Measurements from ENCODE around the gene C17orf75.
A peak's percentile ranks its signal among the peaks of the same experiment; 100 is the strongest.
"Not testable (repeated sequence)": the region's sequence is repeated elsewhere in the genome, so short reads cannot be mapped to it uniquely, and the experiment has no call there.

The C17orf75 gene

DNA sequence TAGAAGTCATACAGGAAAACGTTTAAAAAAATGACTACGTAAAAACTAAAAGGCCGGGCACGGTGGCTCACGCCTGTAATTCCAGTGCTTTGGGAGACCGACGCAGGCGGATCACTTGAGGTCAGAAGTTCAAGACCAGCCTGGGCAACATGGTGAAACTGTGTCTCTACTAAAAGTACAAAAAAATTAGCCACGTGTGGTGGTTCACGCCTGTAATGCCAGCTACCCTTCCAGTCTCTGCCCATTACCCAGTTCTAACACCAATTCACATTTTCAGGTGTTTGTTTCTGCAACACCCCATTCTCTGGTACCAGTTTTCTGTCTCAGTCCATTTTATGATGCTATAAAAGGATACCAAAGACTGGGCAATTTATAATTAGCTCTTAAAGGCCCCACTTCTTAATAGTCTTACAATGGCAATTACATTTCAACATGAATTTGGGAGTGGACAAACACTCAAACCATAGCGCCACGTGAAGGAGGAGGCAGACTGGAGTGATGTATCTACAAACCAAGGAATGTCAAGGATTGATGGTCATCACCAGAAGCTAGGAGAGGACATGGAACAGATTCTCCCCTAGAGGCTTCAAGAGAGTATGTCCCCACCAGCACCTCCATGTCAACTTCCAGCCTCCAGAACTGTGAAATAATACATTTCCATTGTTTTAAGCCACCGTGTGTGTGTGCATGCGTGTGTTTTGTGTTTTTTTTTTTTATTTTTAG lies 791 bp upstream of the C17orf75 start:
- no peak for DNase-seq (ENCODE audit: low read depth)

DNA sequence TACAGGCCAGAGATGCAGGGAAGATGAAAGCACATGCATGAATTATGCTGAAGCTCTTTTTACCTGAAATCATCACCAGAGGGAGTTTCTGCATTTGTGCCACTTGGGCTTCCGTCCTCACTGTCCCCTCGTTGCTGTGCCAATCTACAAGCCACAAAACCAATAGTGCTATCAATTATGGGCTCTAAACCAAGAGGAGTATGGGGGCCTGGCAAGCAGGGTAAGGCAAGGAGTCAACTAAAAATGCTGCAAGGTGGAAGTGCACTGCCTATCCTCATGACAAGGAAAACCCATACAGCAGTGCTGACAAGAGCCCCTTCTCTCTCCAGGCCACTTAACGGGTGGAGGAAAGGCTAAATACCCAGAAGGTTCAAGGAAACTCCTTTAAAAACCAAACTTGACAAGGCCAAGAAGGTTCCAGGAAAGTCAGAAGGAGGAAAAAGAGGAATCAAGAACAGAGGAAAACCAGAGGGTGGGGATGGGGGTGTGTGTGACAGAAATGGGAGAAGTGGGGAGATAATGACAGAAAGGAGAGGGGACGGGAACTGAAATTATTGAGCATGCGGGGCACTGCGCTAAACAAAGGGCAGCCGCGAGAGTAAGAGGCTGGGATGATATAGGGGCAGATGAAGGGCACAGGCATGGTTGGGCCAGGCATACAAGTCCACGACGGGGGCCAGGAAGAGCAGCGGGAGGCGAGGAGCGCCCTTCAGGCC lies 674 bp downstream of the C17orf75 start:
- peak; percentile 23 for DNase-seq (ENCODE audit: low read depth)

DNA sequence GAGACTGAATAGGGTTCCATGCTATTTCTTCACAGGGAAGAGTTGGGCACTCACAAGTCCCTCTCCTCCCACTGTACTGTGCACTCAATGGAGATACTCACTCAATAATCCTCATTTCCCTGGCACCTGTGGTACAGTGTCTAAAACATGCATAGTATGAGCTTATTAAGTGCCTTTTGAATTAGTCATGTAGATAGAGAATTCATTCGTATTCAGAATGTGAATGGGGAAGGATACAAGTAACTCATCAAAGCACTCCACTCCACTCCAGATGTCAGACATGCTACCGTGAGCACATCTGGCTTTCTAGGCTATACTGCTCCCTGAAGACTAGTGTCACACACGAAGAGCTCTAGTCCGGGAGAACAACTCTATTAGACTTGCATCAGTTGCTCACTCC lies 6.3 kb downstream of the C17orf75 start:
- no peak for DNase-seq (ENCODE audit: low read depth)

DNA sequence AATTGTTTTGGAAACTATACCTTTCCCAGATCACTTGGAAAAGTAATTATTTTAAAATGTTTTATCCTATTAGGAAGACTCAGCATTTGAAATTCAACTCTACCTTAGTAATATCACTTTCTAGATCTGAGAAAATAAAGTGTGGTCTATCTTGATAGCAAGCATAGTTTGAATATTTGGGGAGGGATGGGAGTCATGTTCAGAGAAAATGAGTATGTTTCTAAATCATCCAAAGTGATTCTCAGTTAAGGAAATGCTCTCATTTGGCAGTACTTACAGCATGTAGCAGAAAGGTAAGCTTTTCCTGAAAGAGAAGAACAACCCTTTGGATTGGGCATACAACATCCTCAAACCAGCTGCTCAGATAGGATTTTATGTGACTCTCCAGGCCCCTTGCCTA lies 6.9 kb downstream of the C17orf75 start:
- no peak for DNase-seq (ENCODE audit: low read depth)

DNA sequence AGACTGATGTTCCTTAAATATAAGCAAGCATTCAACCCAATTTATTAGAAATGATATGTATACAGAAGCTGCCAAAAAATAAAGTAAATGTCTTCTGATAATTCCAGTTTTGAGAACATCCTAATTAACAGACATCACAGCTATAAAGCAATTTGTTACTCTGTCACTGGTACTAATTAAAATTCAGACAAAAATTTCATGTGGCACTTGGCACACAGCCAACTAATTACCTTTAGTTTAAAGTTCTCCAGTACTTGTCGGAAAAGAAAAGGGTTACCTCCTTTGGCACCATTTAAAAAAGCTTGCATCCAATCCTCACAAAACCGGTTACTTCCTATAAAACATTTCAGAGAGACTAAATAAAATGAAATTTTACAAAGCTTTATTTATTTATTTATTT lies 8.8 kb downstream of the C17orf75 start:
- DNase-seq (ENCODE audit: low read depth): no peak

DNA sequence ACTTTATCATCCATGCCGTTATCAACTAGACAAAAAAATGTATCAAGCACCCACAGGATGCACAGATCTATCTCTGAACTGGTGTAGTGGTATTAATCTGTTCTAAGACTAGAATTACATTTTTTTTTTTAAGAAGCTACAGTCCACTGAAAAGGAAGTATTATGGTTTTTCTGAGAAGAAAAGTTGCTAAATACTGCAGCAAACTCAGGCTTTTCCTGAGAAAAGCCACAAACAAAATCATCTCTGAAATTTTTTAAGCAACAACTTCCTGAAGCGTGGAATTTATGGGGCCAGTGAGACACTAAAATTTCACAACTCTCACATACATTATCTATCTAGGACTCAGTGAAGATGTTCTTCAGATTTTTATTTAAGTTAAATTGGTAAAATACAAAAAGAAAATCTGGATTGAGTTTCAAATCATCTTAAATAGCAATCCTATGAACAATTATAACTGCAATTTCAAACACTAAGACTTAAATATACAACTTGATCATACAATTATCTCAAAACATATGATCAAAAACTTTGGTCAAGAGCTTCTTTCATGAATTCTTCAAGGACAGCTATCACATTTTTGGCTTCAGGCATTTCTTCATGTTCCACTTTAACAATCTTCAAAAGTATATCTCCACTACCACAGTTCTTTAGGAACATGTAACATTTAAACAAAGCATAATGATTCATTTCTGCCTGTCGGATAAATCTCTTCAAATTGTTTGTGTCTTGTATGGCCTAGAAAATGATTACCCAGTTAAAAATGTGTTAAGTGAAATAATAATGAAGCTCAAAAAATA lies 10.5 kb downstream of the C17orf75 start:
- DNase-seq (ENCODE audit: low read depth): no peak

DNA sequence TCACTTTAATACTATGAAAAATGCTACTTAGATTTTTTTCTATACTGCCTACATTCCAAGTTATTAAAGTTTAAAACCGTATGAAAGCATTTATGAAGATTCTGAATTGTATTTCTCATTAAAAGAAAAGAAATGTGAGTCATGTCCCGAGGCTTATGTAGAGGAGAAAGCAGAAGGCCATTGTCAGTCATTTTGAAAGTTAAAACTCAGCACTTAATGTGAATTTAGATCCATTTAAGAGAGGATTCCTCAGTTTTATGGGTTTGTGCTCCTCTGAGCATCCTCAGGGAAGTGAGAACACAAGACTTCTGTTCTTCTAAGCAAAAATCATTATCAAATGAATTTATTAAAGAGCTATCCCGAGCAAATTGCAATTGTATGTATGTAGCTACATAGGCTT lies 11.8 kb downstream of the C17orf75 start:
- DNase-seq (ENCODE audit: low read depth): no peak

DNA sequence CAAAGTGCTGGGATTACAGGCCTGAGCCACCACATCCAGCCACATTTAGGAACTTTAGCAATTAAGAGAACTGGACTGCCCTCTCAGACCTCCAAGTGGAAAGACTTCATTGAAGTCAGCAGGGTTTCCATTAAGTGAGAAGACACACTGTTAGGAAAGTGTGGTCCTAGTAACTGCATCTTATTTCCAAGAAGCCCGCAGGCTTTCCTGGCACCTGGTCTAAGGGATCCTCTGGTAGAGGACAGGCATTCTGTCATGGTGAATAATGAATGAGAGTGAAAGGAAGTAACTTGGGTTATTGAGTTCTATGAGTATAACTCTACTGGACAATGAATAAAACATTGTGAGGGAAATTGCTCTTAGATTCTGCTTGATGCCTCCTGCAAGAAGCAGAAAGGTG lies 14.1 kb downstream of the C17orf75 start:
- no peak for DNase-seq (ENCODE audit: low read depth)

DNA sequence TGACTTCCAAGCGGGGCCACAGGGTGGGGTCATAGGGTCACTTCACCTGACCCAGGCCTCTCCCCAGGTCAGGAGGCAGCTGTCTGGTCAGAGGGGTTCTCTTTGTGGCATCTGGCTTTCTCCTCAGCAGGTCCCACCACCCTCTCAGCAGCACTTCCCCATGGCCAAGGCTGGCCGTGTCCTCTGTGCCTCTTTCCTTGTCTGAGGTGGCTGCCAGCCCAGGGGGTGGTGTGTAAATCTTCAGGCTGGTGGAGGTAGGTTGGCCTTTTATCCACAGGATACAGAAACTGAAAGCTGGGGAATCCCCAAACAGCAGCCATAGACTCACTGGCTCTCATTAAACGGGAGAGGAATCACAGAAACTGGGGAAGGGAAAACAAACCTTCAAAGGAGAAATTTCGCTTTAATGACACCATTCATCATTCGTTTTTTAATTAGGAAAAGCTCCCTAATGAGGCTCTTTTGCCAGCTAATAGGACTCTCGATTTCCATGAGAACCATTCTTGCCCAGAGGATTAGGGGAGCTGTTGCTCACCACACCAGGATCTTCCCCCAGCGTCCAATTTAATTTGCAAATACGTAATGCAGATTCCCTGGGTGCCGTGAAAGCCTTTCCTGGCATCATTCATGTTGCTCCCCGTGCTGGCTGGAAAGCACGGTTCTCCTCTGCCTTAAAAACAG lies 18.0 kb downstream of the C17orf75 start:
- DNase-seq (ENCODE audit: low read depth): no peak

DNA sequence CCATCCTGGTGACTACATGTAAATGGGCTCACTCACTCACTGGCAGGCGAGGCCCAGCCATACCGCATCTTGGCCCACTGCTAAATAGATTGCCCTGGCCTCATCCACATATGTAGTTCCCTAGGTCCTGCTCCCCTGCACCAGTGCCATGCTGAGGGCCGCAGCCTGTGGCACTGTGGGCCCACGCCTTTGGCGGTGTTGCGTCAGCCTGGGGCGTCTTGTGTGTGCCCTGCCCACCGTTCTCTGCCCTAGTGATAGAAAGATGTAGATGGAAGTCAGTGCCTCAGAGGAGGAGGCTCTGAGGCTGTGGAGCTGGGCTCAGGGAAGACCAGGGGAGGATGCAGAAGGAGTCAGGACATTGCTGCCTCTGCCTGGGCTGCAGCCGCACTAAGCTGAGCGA lies 18.9 kb downstream of the C17orf75 start:
- no peak for DNase-seq (ENCODE audit: low read depth)

DNA sequence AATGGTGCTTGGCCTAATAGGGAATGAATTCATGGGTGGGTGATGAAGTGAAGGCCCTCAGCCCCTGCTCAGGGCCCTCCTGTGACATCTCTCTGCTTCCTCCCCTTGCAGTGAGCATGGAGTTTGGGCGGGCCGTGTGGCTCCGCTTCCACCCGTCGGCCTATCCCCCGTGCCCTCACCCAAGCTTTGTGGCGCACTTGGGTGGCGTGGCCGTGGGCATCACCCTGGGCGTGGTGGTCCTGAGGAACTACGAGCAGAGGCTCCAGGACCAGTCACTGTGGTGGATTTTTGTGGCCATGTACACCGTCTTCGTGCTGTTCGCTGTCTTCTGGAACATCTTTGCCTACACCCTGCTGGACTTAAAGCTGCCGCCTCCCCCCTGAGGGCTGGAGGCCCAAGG lies 21.1 kb downstream of the C17orf75 start:
- DNase-seq (ENCODE audit: low read depth): no peak

DNA sequence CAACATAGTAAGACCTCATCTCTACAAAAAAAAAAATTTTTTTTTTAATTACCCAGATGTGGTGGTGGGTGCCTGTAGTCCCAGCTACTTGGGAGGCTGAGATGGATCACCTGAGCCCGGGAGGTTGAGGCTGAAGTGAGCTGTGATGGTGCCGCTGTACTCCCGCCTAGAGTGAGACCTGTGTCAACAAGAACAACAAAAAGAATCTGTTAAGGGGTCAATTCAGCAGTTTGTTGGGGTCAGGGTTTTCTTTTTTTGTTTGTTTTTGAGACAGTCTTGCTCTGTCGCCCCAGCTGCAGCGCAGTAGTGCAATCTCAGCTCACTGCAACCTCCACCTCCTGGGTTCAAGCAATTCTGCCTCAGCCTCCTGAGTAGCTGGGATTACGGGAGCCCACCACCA lies 21.9 kb downstream of the C17orf75 start:
- not testable (repeated sequence) for DNase-seq (ENCODE audit: low read depth)

DNA sequence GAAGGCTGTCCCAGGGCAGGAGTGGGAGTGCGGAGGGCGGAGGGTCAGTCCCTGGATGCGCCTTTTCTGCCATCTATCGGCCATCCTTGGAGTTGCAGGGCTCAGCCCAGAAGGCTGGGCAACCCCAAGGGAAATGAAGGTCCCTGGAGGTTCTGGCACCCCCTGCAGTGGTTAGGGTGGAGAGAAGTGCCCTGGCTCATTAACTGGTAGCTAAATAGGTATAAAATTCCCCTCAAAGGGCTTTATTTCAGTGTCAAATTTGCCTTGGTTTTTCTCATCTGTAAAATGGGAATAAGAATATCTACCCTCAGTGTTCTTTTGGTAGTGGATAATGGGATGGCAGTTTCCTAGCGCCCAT lies 22.4 kb downstream of the C17orf75 start:
- peak; percentile 63 for DNase-seq (ENCODE audit: low read depth)

DNA sequence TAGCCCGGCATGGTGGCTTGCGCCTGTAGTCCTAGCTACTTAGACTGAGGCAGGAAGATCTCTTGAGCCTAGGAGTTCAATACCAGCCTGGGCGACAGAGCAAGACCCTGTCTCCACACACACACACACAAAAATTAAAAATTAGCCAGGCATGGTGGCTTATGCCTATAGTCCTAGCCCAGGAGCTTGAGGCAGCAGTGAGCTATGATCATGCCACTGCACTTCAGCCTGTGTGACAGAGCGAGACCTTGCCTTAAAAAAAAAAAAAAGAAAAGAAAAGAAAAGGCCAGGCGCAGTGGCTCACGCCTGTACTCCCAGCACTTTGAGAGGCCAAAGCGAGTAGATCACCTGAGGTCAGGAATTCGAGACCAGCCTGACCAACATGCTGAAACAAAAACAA lies 23.9 kb downstream of the C17orf75 start:
- DNase-seq (ENCODE audit: low read depth): no peak

DNA sequence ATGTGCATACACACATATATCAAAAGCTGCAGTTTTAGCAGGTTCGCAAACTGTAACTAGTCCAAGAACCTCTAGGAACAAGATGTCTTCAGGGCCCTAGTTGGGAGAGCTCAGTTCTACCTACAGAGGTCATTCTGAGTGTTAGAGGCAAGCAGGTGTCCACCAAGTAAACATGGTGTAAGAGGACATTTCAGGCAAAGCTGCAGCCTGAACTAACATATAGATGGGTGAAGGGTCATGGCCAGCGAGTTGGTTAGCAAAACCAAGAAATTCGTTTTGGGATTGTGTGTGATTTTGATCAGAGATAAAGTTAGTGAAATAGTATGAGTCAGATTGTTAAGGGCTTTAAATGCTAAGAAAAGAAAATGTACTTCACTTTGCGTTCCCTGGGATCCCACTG lies 24.6 kb downstream of the C17orf75 start:
- no peak for DNase-seq (ENCODE audit: low read depth)

DNA sequence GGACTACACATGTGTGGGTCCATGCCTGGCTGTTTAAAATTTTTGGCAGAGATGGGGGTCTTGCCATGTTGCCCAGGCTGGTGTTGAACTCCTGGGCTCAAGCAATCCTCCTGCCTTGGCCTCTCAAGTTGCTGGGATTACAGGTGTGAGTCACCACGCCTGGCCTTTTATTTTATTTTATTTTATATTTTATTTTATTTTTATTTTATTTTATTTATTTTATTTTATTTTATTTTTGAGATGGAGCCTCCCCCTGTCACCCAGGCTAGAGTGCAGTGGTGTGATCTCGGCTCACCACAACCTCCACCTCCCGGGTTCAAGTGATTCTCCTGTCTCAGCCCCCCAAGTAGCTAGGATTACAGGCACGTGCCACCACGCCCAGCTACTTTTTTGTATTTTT lies 25.3 kb downstream of the C17orf75 start:
- DNase-seq (ENCODE audit: low read depth): not testable (repeated sequence)

DNA sequence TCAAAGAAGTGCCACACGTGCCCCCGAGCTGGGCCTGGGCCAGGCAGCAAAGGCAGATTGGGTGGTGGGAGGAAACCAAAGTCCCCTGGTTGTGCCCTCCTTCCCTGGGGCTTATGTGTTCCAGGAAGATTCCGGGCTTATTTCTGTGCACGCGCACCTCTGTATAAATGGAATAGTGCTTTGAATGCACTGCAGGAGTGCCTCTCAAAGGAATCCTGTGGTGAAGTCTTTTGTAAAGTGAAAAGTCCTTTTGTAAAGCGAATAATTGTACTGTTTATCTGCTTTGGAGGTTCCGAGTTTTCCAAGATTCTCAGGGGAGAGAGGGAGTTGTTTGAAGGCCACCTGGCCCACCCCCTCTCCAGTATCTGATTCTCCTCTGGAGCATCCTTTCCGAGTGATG lies 26.8 kb downstream of the C17orf75 start:
- no peak for DNase-seq (ENCODE audit: low read depth)

DNA sequence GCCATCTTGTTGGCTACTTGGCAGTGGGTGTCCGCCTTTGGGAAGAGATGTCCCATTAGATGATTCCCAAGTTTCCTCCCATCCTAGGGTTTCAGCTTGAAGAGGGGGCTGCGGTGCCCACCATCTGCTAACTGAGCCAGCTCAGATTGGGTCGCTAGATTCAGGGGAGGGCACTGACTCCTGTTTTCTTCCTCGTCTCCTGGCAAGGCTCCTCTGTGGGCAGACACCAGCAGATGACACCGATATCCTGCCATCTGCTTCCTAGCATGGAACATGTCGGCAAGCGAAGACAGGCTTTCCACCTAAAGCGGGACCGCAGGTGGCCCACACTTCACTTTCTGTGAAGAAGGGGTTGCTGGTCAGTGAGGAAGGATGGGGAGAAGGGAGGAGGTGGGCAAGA lies 27.3 kb downstream of the C17orf75 start:
- DNase-seq (ENCODE audit: low read depth): no peak

DNA sequence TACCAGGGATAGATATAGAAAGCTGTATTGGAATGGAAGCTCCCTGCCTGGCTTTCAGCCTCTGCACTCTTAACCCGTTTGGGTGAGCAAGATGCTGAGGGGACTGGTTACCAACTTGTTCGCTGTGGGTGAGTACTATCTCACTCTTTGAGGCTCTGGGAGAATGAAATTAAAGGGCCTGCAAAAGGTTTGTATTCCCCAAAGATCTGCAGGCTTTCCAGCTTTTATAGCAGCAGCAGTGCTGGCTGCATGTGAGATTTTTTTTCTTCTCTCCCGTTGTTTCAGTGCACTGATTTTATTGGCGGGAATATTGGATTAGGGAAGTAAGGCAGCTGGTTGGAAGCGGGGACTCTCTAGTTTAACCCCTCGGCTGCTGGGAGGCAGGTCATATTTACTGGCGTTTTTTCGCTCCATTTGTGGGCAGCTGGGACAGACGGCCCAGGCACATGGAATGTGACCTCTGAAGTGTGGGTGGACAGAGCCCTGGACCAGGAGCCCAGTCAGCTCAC lies 30.9 kb downstream of the C17orf75 start:
- DNase-seq (ENCODE audit: low read depth): no peak

DNA sequence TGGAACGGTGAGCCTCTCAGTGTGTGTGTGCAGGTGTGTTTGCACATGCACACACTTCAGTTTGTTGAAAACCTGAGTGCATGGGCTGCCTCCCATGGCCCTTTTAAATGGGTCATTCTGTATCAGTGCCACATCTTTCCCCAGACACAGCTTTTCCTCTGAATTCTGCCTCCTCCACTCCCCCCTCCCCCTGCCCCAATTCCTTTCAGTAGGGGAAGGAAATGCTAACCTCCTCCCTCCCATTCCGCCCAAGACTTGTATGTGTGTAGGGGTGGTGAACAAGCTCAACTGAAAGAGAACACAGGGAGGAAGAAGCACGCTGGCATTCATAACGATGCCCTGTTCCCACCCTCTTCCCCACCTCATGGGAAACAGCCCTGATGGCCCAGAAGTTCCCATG lies 34.3 kb downstream of the C17orf75 start:
- DNase-seq (ENCODE audit: low read depth): no peak

DNA sequence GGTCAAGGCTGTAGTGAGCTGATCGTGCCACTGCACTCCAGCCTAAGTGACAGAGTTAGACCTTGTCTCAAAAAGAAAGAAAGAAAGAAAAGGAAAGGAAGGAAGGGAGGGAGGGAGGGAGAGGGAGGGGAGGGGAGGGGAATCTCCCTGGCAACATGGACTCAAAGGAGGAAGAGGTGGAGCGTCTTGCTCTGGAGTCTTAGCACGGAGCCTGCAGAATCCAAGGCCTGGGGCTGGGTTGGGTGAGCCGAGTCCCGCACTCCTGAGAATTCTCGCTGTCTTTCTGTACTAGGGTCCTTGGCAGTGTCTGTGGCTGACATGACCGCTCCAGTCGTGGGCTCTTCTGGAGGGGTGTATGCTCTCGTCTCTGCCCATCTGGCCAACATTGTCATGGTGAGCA lies 36.9 kb downstream of the C17orf75 start:
- no peak for DNase-seq (ENCODE audit: low read depth)

DNA sequence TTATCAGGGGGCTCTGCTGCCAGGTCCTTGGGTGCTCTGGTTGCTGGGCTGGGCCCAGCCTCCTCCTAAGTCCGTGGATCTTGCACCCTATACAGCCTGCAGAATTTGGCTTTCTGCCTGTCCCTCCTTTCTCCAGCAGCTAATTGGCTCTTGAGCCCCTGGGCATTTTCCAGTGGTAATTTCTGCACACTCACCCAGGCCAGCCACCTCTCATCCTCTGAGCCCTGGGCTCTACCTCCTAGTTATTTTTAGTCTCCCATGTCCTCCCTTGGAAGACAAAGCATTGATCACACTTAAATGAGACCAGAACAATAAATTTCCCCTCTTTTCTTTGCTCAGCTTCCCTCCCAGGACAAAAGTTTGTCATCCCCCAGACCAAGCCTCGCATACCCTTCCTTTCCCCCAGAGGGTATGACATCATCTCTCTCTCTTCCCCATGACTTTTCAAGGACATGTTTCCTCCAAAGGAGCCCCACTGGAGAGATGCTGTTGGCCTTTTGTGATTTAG lies 38.1 kb downstream of the C17orf75 start:
- DNase-seq (ENCODE audit: low read depth): no peak

Data from activated gamma-delta T cell treated with anti-CD3 and anti-CD28 coated beads, Interleukin-2, amount 50 U/mL, for 16 hours (primary cell).